K562 (cell line): ENCODE results near the gene DNAJC6. TPM values are rescaled to one million over a fixed set of nuclear protein-coding genes. Genes with fewer than 3 reads are reported as not detected.

ENCODE experiments used
- ARID1B ChIP-seq: fragments of 450-650 bp; IDR thresholded peaks from 2 replicates; pipeline ENCODE4 v1.6.1; 2016; ENCODE audit warnings: antibody characterized with exemption, mild to moderate bottlenecking, inconsistent platforms
- NEUROD1 ChIP-seq: fragments of 150-350 bp; IDR thresholded peaks from 2 replicates; pipeline ENCODE4 v1.6.1; 2014; ENCODE audit warnings: borderline replicate concordance, low read length, low read depth; ENCODE audit not compliant: partially characterized antibody
- ZNF224 ChIP-seq: sonication (generic); formaldehyde crosslinking; IDR thresholded peaks from 2 replicates; pipeline ENCODE4 v1.8.0; 2022; ENCODE audit warnings: mild to moderate bottlenecking, missing genetic modification reagents
- ZNF24 ChIP-seq: fragments of 450-650 bp; IDR thresholded peaks from 2 replicates; pipeline ENCODE4 v1.6.1; 2016
- polyA plus RNA-seq, 8 experiments: library from polyadenylated mRNA; depleted of rRNA in 4 of 8; stranded (reverse) in 5 of 8; unstranded in 3 of 8; fragments of >200 nt; fragmentation: Nextera tagmentation in 2 of 8; fragmentation: Illumina TruSeq in 1 of 8; extraction: Ambion mirVana in 2 of 8; extraction: Trizol in 1 of 8; gene quantifications; 2 replicates each; pipeline versions ENCODE4 v1.2.1 to v1.2.3, GENCODE V29; 2011 to 2014; ENCODE audit warnings: inconsistent platforms in 1 of 8, missing spikeins in 1 of 8
- total RNA-seq, 7 experiments: library from RNA; depleted of rRNA in 6 of 7; stranded (reverse); fragments of >200 nt in 6 of 7; fragmentation: Illumina TruSeq in 2 of 7; extraction: Trizol in 2 of 7; gene quantifications; 2 replicates each; pipeline versions ENCODE4 v1.2.1 to v1.2.3, GENCODE V29; 2011 to 2021; ENCODE audit warnings: low replicate concordance in 1 of 7
- TF ChIP-seq, protein P1 (sequence below), 2 experiments: fragments of 450-650 bp; IDR thresholded peaks; 2 replicates each; pipeline ENCODE4 v1.6.1; 2016; ENCODE audit warnings: mild to moderate bottlenecking in 2 of 2, borderline replicate concordance in 1 of 2, low read depth in 1 of 2, moderate library complexity in 1 of 2
- TF ChIP-seq, protein P2 (sequence below): IDR thresholded peaks from 2 replicates; pipeline ENCODE4 v1.6.1; 2011; ENCODE audit warnings: borderline replicate concordance, low read depth, mild to moderate bottlenecking, moderate library complexity, low read length; ENCODE audit not compliant: insufficient read depth, poor library complexity, severe bottlenecking
- TF ChIP-seq, protein P3 (sequence below): fragments of 250-450 bp; sonication (Bioruptor Pico); IDR thresholded peaks from 2 replicates; pipeline ENCODE4 v1.8.0; 2022; ENCODE audit warnings: moderate library complexity, mild to moderate bottlenecking, inconsistent platforms
- TF ChIP-seq, protein P4 (sequence below): sonication (generic); formaldehyde crosslinking; IDR thresholded peaks from 2 replicates; pipeline ENCODE4 v1.8.1; 2023; ENCODE audit warnings: mild to moderate bottlenecking, missing genetic modification reagents

Gene DNAJC6
- total and polyA plus RNA-seq, 9 of the 15 experiments (the other 6 are each of a cell fraction or from before 2014, with no cell fraction given), result 6.7 to 78.7 (median 28.0) TPM

DNA sequence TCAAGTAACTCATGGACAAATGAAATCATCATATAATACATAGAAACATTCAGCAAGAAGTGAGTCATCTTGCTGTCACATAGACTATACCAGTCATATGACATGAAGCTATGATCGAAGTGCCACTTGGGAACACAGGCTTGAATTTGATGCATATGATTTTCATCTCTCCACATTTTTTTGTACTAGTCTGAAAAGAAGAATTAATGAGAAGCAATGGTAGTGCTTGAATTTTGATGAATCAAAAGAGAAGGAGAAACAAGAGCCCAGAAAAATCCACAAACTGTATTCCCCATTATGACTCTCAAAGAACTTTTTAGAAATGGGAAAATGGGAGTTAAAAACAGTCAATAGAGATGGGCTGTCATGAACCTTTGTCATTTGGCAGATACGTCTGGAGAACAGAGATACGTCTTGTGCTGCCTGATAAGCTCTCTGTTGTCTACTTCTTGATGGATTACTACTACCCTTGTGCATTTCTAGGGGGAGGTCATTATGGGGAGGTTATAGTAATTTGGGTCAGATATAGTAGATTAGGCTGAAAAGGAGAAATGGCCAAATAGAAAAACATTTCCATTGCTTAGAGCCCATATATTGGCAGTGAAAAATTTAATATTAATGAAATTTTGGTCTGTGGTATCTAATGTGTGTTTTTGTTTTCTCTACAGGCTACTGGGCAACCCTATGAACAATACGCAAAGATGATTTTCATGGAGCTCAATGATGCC, 103.1 kb downstream of the DNAJC6 start (continued):
- TF ChIP-seq, protein P1, sequence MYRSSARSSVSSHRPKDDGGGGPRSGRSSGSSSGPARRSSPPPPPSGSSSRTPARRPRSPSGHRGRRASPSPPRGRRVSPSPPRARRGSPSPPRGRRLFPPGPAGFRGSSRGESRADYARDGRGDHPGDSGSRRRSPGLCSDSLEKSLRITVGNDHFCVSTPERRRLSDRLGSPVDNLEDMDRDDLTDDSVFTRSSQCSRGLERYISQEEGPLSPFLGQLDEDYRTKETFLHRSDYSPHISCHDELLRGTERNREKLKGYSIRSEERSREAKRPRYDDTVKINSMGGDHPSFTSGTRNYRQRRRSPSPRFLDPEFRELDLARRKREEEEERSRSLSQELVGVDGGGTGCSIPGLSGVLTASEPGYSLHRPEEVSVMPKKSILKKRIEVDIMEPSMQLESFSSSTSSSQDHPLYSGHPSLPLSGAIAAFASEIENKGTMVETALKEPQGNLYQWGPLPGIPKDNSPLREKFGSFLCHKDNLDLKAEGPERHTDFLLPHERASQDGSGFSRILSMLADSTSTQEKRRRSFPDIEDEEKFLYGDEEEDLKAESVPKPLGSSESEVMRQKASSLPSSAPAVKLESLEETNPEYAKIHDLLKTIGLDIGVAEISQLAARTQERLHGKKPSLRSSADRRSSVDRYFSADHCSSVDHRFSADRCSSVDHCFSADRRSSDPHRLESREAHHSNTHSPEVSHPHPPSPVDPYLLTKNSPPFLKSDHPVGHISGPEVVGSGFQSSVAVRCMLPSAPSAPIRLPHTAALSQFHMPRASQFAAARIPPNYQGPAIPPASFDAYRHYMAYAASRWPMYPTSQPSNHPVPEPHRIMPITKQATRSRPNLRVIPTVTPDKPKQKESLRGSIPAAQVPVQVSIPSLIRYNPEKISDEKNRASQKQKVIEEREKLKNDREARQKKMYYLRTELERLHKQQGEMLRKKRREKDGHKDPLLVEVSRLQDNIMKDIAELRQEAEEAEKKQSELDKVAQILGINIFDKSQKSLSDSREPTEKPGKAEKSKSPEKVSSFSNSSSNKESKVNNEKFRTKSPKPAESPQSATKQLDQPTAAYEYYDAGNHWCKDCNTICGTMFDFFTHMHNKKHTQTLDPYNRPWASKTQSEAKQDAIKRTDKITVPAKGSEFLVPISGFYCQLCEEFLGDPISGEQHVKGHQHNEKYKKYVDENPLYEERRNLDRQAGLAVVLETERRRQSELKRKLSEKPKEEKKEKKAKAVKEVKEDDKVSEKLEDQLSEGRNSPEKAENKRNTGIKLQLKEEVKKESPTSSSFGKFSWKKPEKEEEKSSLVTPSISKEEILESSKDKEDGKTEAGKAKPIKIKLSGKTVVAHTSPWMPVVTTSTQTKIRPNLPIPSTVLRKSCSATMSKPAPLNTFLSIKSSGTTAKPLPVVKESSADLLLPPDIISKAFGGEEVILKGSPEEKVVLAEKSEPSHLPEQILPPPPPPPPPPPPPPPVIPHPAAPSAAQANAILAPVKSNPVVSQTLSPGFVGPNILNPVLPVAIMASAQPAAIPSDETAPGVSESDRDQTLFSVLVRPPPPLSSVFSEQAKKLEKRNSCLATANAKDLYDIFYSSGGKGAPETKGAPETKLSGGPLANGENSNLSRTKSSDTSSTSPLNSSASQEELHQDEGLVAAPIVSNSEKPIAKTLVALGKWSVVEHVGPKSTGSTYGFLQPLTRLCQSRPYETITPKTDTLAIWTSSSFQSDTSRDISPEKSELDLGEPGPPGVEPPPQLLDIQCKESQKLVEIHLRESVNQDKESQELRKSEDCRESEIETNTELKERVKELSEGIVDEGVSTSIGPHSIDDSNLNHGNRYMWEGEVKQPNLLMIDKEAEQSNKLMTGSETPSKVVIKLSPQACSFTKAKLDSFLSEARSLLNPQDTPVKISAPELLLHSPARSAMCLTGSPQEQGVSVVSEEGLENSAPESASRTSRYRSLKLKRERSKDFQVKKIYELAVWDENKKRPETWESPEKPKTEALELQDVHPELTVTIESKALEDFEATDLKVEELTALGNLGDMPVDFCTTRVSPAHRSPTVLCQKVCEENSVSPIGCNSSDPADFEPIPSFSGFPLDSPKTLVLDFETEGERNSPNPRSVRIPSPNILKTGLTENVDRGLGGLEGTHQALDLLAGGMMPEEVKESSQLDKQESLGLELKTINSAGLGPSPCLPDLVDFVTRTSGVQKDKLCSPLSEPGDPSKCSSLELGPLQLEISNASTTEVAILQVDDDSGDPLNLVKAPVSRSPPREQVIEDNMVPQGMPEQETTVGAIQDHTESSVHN (IDR thresholded peaks at IDR 0.05; ENCODE audit: borderline replicate concordance in 1 of 2, low read depth in 1 of 2), result peak; percentile 35 to 76; a peak in 2 of 4 replicates
- TF ChIP-seq, protein P2, sequence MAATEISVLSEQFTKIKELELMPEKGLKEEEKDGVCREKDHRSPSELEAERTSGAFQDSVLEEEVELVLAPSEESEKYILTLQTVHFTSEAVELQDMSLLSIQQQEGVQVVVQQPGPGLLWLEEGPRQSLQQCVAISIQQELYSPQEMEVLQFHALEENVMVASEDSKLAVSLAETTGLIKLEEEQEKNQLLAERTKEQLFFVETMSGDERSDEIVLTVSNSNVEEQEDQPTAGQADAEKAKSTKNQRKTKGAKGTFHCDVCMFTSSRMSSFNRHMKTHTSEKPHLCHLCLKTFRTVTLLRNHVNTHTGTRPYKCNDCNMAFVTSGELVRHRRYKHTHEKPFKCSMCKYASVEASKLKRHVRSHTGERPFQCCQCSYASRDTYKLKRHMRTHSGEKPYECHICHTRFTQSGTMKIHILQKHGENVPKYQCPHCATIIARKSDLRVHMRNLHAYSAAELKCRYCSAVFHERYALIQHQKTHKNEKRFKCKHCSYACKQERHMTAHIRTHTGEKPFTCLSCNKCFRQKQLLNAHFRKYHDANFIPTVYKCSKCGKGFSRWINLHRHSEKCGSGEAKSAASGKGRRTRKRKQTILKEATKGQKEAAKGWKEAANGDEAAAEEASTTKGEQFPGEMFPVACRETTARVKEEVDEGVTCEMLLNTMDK, result no peak
- TF ChIP-seq, protein P3, sequence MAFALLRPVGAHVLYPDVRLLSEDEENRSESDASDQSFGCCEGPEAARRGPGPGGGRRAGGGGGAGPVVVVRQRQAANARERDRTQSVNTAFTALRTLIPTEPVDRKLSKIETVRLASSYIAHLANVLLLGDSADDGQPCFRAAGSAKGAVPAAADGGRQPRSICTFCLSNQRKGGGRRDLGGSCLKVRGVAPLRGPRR (CRISPR knock-in tag), result no peak
- TF ChIP-seq ZNF24, result peak; percentile 31; the same call in 1 of the 2 replicates
- peak; percentile 87 for TF ChIP-seq NEUROD1
- TF ChIP-seq ZNF224 (CRISPR knock-in tag), result no peak
- TF ChIP-seq, protein P4, sequence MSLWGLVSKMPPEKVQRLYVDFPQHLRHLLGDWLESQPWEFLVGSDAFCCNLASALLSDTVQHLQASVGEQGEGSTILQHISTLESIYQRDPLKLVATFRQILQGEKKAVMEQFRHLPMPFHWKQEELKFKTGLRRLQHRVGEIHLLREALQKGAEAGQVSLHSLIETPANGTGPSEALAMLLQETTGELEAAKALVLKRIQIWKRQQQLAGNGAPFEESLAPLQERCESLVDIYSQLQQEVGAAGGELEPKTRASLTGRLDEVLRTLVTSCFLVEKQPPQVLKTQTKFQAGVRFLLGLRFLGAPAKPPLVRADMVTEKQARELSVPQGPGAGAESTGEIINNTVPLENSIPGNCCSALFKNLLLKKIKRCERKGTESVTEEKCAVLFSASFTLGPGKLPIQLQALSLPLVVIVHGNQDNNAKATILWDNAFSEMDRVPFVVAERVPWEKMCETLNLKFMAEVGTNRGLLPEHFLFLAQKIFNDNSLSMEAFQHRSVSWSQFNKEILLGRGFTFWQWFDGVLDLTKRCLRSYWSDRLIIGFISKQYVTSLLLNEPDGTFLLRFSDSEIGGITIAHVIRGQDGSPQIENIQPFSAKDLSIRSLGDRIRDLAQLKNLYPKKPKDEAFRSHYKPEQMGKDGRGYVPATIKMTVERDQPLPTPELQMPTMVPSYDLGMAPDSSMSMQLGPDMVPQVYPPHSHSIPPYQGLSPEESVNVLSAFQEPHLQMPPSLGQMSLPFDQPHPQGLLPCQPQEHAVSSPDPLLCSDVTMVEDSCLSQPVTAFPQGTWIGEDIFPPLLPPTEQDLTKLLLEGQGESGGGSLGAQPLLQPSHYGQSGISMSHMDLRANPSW (CRISPR knock-in tag), result no peak
- peak; percentile 99 for TF ChIP-seq ARID1B
